SK-N-SH (cell line): ENCODE results near the gene KCTD4. TPM values are rescaled to one million over a fixed set of nuclear protein-coding genes. Genes with fewer than 3 reads are reported as not detected.

Experiments
- CTCF ChIA-PET: fragments of 300-600, 350-600 bp; formaldehyde crosslinking; extraction: SDS; loops from one replicate; lab custom pipeline; 2021; lab: Yijun Ruan, JAX
- POLR2A ChIA-PET: fragments of 350-600 bp; sonication (Branson Sonifier 250); formaldehyde crosslinking; extraction: SDS; loops from one replicate; lab custom pipeline; 2020; ENCODE audit warnings: antibody characterized with exemption, inconsistent platforms; lab: Yijun Ruan, JAX
- DNase-seq: peaks from one replicate; pipeline ENCODE4 v3.0.0; 2012
- H2AFZ ChIP-seq: fragments of 200-600 bp; sonication (generic); 2 replicates; pipeline ENCODE4 v1.8.1; 2016; ENCODE audit warnings: antibody characterized with exemption, mild to moderate bottlenecking, low read depth
- H3F3A ChIP-seq: fragments of 200-600 bp; sonication (generic); replicated peaks from 2 replicates; pipeline ENCODE3; 2016; ENCODE audit warnings: antibody characterized with exemption, mild to moderate bottlenecking; ENCODE audit not compliant: insufficient read depth
- H3K27ac ChIP-seq, 2 experiments: fragments of 200-500 bp in 1 of 2; fragments of 200-600 bp in 1 of 2; sonication (Bioruptor generic) in 1 of 2; sonication (generic), shearing (Covaris generic) in 1 of 2; 2 replicates each; pipeline versions ENCODE4 v1.5.1 to v1.6.1; 2014 to 2016; ENCODE audit warnings: low read depth in 2 of 2, inconsistent platforms in 1 of 2, low read length in 1 of 2, mild to moderate bottlenecking in 1 of 2, mixed read lengths in 1 of 2
- H3K27me3 ChIP-seq: fragments of 200-600 bp; sonication (generic), shearing (Covaris generic); 2 replicates; pipeline ENCODE4 v1.6.1; 2016; ENCODE audit warnings: mixed run types; ENCODE audit not compliant: insufficient read depth
- H3K36me3 ChIP-seq, 2 experiments: fragments of 200-500 bp in 1 of 2; fragments of 200-600 bp in 1 of 2; sonication (Bioruptor generic) in 1 of 2; sonication (generic) in 1 of 2; replicated peaks in 1 of 2; 2 replicates each; pipeline versions ENCODE3 to v1.5.1; 2014 to 2016; ENCODE audit warnings: low read length in 1 of 2, mild to moderate bottlenecking in 1 of 2; ENCODE audit not compliant: insufficient read depth in 2 of 2, control insufficient read depth in 1 of 2
- H3K4me1 ChIP-seq, 2 experiments: fragments of 200-500 bp in 1 of 2; fragments of 200-600 bp in 1 of 2; sonication (Bioruptor generic) in 1 of 2; sonication (generic), shearing (Covaris generic) in 1 of 2; 2 replicates each; pipeline versions ENCODE4 v1.5.1 to v1.6.1; 2014 to 2016; ENCODE audit warnings: low read depth in 1 of 2, low read length in 1 of 2, mixed run types in 1 of 2; ENCODE audit not compliant: insufficient read depth in 2 of 2, control insufficient read depth in 1 of 2
- H3K4me2 ChIP-seq: fragments of 200-600 bp; sonication (generic), shearing (Covaris generic); 2 replicates; pipeline ENCODE4 v1.6.1; 2017; ENCODE audit warnings: mixed run types
- H3K4me3 ChIP-seq, 2 experiments: fragments of 200-500 bp in 1 of 2; fragments of 200-600 bp in 1 of 2; sonication (Bioruptor generic) in 1 of 2; sonication (generic), shearing (Covaris generic) in 1 of 2; 2 replicates each; pipeline versions ENCODE4 v1.5.1 to v1.8.1; 2014 to 2016; ENCODE audit warnings: low read depth in 2 of 2, inconsistent platforms in 1 of 2, low read length in 1 of 2, mild to moderate bottlenecking in 1 of 2, mixed read lengths in 1 of 2, moderate library complexity in 1 of 2
- H3K79me2 ChIP-seq: fragments of 200-600 bp; sonication (generic); 2 replicates; pipeline ENCODE4 v1.8.1; 2017; ENCODE audit warnings: mild to moderate bottlenecking; ENCODE audit not compliant: insufficient read depth
- H3K9ac ChIP-seq: fragments of 200-600 bp; sonication (generic); 2 replicates; pipeline ENCODE4 v1.6.1; 2017; ENCODE audit warnings: mixed run types
- H3K9me2 ChIP-seq: fragments of 200-600 bp; sonication (generic); 2 replicates; pipeline ENCODE4 v1.6.1; 2017; ENCODE audit warnings: mixed run types
- H3K9me3 ChIP-seq: fragments of 200-600 bp; sonication (generic); 2 replicates; pipeline ENCODE4 v1.6.1; 2017; ENCODE audit warnings: mixed run types, mild to moderate bottlenecking, moderate library complexity
- H4K20me1 ChIP-seq: fragments of 200-600 bp; sonication (generic); 2 replicates; pipeline ENCODE4 v1.6.1; 2017; ENCODE audit warnings: mild to moderate bottlenecking, mixed run types; ENCODE audit not compliant: insufficient read depth
- CHD2 ChIP-seq: fragments of 150-350 bp; IDR thresholded peaks from 2 replicates; pipeline ENCODE4 v1.6.1; 2018; ENCODE audit warnings: low read length; ENCODE audit not compliant: partially characterized antibody
- CTCF ChIP-seq: fragments of 200-600 bp; sonication (generic); IDR thresholded peaks from 2 replicates; pipeline ENCODE4 v1.6.1; 2017; ENCODE audit warnings: antibody characterized with exemption, mild to moderate bottlenecking, moderate library complexity
- FOSL2 ChIP-seq: IDR thresholded peaks from 2 replicates; pipeline ENCODE4 v1.4.0; 2012; ENCODE audit warnings: low read depth, mild to moderate bottlenecking, moderate library complexity, borderline replicate concordance
- GATA2 ChIP-seq: sonication (generic); formaldehyde crosslinking; IDR thresholded peaks from 2 replicates; pipeline ENCODE4 v1.5.0; 2020; ENCODE audit warnings: mild to moderate bottlenecking, missing genetic modification reagents
- NFIC ChIP-seq: IDR thresholded peaks from 2 replicates; pipeline ENCODE4 v1.4.0; 2012; ENCODE audit warnings: borderline replicate concordance
- POLR2AphosphoS5 ChIP-seq: IDR thresholded peaks from 2 replicates; pipeline ENCODE4 v1.6.1; 2012; ENCODE audit warnings: low read depth, low read length
- RAD21 ChIP-seq: IDR thresholded peaks from 2 replicates; pipeline ENCODE4 v1.6.1; 2012; ENCODE audit warnings: mild to moderate bottlenecking, low read length
- RFX5 ChIP-seq: IDR thresholded peaks from 2 replicates; pipeline ENCODE4 v1.6.1; 2012; ENCODE audit warnings: mild to moderate bottlenecking, improper control_type of control experiment, low read length
- RXRA ChIP-seq: IDR thresholded peaks from 2 replicates; pipeline ENCODE4 v1.4.0; 2012; ENCODE audit warnings: low read depth, mild to moderate bottlenecking, borderline replicate concordance
- TCF12 ChIP-seq: IDR thresholded peaks from 2 replicates; pipeline ENCODE4 v1.4.0; 2012
- YY1 ChIP-seq: IDR thresholded peaks from 2 replicates; pipeline ENCODE4 v1.4.0; 2012; ENCODE audit warnings: low read depth, mild to moderate bottlenecking
- WGBS: methylation state at CpG from one replicate; pipeline ENCODE4 v1.1.6; 2017; ENCODE audit warnings: low lambda C conversion rate; 5-methylcytosine and 5-hydroxymethylcytosine counted together
- polyA plus RNA-seq, 3 experiments: library from polyadenylated mRNA; depleted of rRNA; stranded (reverse); fragments of >200 nt; gene quantifications; 2 replicates each; pipeline ENCODE4 v1.2.3, GENCODE V29; 2012

KCTD4 gene
- polyA plus RNA-seq, 1 of the 3 experiments (the other 2 are of a cell fraction), result 0.56 TPM

- TF ChIP-seq CTCF (no peak), GATA2 (CRISPR knock-in tag) (no peak), POLR2AphosphoS5 (no peak), YY1 (no peak), RFX5 (no peak), TCF12 (no peak), FOSL2 (no peak)
- TF ChIP-seq, all 33 proteins: peak for 0
Observed at GRCh38 chr13:45184693-45185092, 16.2 kb downstream of the KCTD4 start (continued).

GRCh38 chr13:45180713-45181601 is 19.9 kb downstream of the KCTD4 start:
- H3K4me2 ChIP-seq, result no peak overlapping the region
- peaks cover 2 to 14% of the 10 kb centered on the region in 2 experiments for H3K36me3 ChIP-seq
- no peaks in the 10 kb centered on the region for H3K27me3 ChIP-seq
- peaks cover 3 to 37% of the 10 kb centered on the region in 2 experiments for H3K4me1 ChIP-seq
- WGBS, result 86% methylated on average over 7 of the region's 7 CpGs
- no peak overlapping the region for H3K9ac ChIP-seq
- H3K79me2 ChIP-seq, result peaks cover 53% of the 10 kb centered on the region
- DNase-seq, result no peak
- no peaks in the 10 kb centered on the region for H3K9me3 ChIP-seq
- POLR2A ChIA-PET, result no interaction called here
- H3K4me3 ChIP-seq, result no peak overlapping the region
- H3K27ac ChIP-seq, result peak overlapping the region in 1 of 2 experiments; percentile 8; a peak in 1 of 4 replicates
- H4K20me1 ChIP-seq, result no peaks in the 10 kb centered on the region
- peaks cover 3% of the 10 kb centered on the region for H3F3A ChIP-seq
- CTCF ChIA-PET, result no interaction called here
- TF ChIP-seq RXRA, result no peak
- TF ChIP-seq FOSL2, result no peak
- TF ChIP-seq CTCF, result no peak
- TF ChIP-seq RAD21, result no peak
- TF ChIP-seq CHD2, result no peak
- no peak for TF ChIP-seq NFIC
- H3K9me2 ChIP-seq, result no peaks in the 10 kb centered on the region
- H2AFZ ChIP-seq, result no peak overlapping the region
